Cardiac septum (tissue), 1 donor: ENCODE results near the gene CRB2. TPM values are rescaled to one million over a fixed set of nuclear protein-coding genes. Genes with fewer than 3 reads are reported as not detected.

Experiments
- DNase-seq: peaks from one replicate; pipeline ENCODE4 v3.0.0-alpha.2; 2020; ENCODE audit warnings: low spot score
- intact Hi-C: fragments of 100-400 bp; cut with DNase I; formaldehyde crosslinking; loops from one replicate; pipeline ENCODE4 v1.14.0; 2022
- total RNA-seq: library from RNA; stranded (reverse); fragmentation: NEBNext Ultra II Directional; extraction: Animal tissue kit (Norgen Biotek cat#: 25700); gene quantifications from one replicate; pipeline ENCODE4 v1.2.1, GENCODE V29; 2021
- donor health status: DM: no; HTN: no; CAD: no.

The CRB2 gene
- total RNA-seq, 1 donor from 2014 or later: not detected

DNA sequence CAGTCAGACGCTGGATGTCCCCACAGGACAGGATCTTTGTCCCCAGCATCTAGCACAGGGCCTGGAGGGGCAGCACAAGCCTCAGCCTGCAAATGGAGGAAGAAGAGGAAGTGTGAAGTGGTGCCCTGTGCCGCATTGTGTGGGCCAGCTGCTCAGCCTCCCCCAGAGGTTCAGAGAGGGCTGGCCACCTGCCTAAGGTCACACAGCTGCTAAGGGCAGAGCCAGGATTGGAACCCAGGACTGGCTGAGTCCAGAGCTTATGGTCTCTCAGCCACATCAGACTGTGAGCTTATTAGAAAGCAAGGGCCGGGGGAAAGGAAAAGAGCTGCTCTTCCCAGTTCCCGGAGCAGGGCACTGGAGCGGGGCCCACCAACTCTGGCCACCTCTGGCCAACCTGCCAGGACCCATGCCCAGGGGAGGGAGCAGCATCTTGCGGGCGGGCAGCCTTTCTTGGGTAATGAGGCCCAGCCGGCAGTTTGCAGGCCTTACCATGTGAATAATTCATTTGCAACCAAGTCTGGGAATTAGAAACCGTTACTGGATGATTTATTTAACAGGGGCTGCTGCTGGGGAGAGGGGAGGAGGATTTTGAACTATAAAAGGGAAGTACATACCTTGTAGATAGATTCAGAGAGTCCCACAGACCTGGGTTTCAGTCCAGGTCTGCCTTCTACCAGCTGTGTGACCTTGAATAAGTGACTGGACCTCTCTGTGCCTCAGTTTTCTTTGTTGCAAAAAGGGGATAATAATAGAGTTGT, 11.6 kb upstream of the CRB2 start:
- DNase-seq: no peak
- intact Hi-C loops: loop anchor here (5.0 to 10.0 kb wide), 3 partner anchors 62 to 230 kb away; partner anchors contain the start of gene STRBP

DNA sequence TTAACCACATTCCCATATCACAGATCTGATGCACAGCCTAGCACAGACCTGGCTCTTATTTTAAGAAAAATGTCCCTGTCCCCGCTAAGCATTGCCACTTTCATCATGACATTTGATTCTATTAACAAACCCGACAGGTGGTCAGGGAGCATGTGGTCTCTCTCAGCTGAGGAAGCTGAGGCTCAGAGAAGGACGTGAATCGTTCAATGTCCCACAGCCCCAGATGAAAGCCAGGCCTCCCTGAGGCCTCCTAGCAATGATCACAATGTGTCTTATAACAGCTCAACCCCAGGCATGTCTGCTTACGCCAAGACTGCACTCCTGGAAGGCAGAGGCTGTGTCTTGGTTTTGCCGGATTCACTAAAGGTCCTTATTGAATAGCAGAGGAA, 10.4 kb upstream of the CRB2 start:
- DNase-seq: no peak
- intact Hi-C loops: loop anchor here (5.0 to 10.0 kb wide), 2 partner anchors 231 to 263 kb away; no protein-coding TSS in a partner anchor

DNA sequence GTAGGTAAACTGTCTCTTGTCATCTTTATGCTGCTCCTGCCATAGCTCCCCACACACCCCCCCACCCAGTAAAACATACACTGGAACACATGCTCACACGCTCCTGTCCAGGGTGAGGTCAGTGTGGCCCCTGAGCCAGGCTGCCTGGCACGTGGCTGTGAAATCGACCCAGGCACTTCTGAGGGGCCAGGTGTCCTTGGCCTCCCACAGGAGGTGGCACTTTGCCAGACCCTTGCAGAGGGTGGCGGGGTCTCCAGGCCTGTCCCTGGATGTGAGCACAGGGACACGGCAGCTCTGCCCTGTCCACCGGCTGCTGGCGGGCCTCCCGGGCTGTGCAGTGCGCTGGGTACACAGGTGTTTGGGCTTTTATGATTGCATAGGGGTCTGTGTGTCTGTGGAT, 10.0 kb upstream of the CRB2 start:
- no peak for DNase-seq
- intact Hi-C loops: loop anchor here (5.0 to 10.0 kb wide), 2 partner anchors 231 to 264 kb away; no protein-coding TSS in a partner anchor

DNA sequence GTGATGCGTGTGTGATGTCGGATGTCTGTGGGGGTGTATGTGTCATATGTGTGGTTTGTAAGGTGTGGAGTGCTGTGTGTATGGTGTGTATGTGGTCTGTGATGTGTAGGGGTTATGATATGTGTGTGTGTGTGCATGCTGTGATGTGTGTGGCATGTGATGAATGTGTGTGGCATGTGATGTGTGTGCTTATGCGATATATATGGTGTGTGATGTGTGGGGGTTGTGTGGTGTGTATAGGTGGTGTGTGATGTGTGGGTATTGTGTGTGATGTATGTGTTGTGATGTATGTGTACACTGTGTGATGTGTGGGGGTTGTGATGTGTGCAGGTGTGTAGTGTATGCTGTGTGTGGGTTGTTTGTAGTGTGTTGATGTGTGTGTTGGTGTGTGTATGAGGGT, 9.2 kb upstream of the CRB2 start:
- no peak for DNase-seq
- intact Hi-C loops: loop anchor here (5.0 to 10.0 kb wide), 2 partner anchors 232 to 265 kb away; no protein-coding TSS in a partner anchor

DNA sequence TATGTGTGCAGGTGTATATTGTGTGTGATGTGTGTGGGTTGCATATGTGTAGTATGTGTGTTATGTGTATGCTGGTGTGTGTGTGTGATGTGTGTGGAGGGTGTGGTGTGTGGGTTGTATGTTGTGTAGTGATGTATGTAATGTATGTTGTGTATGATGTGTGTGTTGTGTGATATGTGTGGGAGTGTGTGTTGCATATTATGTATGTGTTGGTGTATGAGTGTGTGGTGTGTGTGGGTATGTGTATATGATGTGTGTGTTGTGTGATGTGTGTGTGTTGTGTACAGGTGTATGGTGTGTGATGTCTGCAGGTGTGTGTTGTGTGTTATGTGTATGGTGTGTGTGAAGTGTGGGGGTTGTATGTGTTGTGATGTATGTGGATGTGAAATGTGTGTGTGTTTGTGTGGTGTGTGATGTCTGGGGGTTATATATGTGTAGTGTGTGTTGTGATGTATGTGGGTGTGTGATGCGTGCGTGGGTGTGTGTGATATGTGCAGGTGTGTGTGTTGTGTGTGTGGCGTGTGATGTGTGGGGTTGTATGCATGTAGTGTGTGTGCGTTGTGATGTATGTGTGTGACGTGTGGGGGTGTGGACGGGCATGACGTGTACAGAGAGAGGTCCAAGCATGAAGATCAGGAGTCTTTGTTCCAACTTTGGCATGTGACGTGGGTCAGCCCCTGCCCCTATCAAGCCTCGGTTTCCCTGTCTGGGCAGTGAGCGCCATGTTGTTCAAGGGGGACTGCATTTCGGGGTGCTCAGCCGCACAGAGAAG, 8.5 kb upstream of the CRB2 start:
- DNase-seq: no peak
- intact Hi-C loops: loop anchor here (5.0 to 10.0 kb wide), 2 partner anchors 233 to 265 kb away; no protein-coding TSS in a partner anchor

DNA sequence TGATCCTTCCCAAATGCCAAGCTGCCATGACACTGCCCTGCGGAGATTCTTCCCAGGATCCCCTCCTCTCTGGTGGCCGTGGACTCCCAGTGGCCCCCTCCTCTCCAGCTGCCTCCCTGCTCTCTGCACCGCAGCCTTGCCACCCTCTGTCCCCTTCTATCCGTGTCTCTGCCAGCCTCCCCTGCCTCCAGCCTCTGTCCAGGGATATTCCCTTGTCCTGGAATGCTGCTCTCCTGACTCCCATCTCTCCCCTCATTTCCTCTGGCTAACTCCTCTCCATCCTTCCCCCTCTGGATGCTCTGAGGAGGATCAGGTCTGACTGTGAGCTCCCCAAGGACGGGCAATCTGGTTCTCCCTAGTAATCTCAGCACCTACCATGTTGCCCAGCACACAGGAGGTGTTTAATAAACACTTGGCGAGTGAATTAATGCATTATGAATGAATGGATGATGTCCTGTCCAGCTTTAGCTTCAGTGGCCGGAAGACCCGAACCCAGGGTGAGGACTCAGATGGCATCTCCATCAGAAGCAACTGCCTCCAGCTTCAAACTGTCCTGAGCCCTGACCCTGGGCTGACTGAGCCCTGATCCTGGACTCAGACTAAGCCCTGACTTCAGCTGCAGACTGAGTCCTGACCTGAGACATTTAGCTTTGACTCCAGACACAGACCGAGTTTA, 7.5 kb upstream of the CRB2 start:
- no peak for DNase-seq
- intact Hi-C loops: loop anchor here (5.0 to 10.0 kb wide), 2 partner anchors 234 to 266 kb away; no protein-coding TSS in a partner anchor

DNA sequence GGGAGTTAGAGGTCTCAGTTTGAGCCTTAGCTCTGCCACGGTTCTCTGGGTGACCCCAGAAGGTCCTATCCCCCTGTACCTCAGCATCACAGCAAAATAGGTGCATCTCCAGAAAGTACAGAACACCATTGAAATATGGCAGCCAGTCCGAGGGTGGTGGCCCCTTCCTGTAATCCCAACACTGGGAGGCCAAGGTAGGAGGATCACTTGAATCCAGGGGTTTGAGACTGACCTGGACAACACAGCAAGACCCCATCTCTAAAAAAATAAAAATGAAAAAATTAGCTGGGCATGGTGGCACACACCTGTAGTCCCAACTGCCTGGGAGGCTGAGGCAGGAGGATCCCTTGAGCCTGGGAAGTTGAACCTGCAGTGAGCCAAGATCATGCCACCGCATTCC, 7.0 kb upstream of the CRB2 start:
- intact Hi-C loops: loop anchor here (5.0 to 10.0 kb wide), 2 partner anchors 234 to 267 kb away; no protein-coding TSS in a partner anchor
- DNase-seq: no peak

DNA sequence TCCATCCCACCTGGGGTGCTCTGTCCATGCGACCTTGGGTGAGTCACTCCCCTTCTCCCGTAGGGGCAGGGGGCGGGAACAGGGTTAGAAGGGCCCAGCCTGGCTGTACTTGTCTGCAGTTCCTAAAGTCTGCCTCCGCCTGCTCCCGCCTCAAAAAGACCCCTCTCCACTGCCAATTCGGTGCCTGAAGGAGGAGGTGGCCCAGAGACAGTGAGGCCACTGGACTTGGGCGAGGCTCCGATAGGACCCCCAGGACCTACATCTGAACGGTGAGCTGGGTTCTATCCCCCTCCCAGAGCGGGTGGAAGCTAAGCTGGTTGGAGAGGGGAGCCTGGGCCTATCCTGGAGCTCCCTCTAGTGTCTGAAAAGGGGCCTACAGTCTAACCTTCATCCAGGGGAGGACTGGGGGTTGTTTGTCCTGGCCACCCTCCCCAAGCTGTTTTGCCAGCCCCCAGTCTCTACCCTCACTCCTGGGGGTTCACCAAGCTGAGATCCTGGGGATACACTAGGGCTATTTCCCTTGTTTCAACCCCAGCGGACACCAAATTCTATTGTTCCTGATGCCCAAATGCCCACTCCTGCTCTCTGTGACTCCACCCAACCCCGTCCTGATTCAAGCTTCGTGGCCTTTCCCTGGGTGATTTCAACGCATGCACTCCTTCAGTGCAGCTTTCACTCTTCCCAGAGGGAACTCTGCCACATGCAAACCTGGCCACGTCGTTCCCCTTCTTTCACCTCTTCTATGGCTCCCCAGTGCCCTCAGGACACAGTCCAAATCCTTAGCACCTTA, 6.1 kb upstream of the CRB2 start:
- intact Hi-C loops: loop anchor here (5.0 to 10.0 kb wide), 2 partner anchors 235 to 268 kb away; no protein-coding TSS in a partner anchor
- no peak for DNase-seq

DNA sequence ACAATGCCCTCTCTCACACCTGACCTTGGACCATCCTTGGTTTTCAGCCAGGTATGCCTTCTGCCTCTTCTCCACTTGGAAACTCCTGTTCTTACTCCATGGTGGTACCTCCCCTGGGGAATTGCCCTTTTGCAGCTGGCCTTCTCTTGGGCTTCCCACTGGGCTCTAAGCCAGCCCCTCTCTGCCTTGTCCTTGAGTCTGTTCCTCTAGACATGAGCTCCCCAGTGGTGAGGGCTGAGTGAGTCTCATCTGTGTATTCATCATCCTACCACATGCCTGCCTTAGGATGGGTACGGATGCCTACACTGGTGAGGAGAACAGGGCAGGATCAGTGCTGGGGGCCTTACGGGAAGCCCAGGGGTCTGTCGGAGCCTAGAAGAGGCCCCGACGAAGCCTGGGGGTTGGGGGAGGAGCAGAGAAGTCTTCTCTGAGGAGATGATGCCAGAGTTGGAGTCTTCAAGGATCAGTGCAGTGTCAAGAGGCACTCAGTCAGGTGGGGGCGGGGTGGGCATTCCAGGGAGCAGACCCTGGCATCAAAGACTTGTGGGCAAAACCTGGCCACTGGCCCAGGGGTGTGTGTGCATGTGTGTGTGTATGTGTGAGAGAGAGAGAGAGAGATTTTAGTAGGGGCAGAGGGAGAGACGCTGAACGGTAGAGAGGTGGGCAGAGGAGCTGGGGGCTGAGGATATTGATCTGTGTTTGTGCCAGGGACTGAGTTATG, 5.2 kb upstream of the CRB2 start:
- intact Hi-C loops: no loop called here
- no peak for DNase-seq

DNA sequence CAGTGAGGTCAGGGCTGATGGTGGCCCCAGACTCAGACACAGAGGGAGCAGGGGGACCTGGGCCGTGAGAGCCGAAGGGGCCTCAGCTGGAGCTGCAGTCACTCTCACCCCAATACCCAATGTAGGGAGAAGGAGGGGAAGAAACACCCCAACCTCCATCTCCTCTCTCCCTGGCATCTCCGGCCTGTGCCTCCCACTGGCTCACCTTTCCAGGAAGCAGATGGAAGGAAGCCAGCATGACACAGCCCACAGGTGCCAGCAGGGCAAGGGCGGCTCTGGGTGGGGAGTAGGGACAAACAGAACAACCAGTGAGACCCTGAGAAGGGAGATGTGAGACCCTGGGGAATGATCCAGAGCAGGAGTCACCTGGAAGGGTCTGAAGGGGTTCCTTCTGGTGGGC, 3.0 kb upstream of the CRB2 start:
- no peak for DNase-seq
- intact Hi-C loops: no loop called here

DNA sequence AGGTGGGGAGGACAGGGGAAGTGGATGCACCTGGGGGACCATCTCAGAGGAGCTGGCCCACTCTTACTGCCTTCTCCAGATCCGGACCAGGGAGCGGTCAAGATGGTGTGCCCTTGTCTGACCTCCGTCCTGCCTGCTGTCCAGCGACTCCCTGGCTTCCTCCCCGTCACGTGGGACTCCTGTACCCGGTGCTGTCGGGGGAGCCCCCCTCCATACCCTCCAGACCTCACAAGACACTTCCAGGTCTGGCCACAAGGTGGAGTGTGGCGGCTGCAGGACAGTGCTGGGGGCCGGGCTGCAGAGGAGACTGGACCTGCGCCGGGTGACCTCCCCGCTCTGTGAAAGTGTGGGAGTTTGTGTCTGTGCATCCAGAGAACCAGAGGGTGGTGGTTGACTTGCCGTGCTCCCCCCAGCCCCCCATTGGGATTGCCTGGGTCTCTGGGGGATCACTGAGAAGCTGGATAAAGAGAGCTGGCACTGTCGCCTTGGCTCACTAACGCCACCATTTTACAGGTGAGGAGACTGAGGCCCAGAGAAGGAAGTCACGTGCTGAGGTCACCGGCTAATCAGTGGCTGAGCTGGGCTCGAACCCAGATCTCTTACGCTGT, 1.9 kb upstream of the CRB2 start:
- no peak for DNase-seq
- intact Hi-C loops: loop anchor here (2.0 kb wide), 1 partner anchor 31 kb away; no protein-coding TSS in a partner anchor

DNA sequence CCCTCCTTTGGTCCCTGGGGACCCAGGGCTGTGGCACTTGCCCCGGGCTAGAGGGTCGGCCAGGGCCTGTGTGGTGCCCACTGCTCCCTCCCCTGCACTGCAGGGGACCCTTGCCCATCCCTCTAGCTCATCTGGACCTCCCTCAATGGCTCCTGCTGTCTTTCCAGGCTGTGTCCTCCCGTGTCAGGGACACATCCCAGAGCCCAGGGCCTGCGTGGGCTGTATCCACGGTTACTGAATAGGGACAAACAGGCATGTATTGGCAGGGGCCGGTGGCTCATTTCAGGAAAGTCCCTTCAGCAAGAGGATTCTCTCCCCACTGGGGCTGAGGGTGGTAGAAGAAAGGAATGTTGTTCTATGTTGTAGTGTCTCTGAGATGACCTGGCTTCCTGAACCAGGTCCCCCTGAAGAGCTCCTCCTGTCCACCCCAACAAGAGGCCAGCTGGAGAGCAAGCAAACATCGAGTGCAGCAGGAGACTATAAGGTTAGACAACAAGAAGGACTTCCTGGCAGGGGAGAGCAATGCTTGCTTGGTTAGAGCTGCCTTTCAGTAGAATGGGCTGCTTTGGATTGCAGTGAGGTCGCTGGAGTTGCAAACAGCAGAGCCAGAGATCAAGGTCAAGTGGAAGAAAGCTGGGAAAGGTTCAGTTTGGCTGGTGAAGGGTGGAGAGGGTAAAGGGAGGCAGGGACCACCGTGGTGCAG, 1.0 kb upstream of the CRB2 start:
- intact Hi-C loops: loop anchor here (2.0 kb wide), 1 partner anchor 30 kb away; no protein-coding TSS in a partner anchor
- DNase-seq: no peak

DNA sequence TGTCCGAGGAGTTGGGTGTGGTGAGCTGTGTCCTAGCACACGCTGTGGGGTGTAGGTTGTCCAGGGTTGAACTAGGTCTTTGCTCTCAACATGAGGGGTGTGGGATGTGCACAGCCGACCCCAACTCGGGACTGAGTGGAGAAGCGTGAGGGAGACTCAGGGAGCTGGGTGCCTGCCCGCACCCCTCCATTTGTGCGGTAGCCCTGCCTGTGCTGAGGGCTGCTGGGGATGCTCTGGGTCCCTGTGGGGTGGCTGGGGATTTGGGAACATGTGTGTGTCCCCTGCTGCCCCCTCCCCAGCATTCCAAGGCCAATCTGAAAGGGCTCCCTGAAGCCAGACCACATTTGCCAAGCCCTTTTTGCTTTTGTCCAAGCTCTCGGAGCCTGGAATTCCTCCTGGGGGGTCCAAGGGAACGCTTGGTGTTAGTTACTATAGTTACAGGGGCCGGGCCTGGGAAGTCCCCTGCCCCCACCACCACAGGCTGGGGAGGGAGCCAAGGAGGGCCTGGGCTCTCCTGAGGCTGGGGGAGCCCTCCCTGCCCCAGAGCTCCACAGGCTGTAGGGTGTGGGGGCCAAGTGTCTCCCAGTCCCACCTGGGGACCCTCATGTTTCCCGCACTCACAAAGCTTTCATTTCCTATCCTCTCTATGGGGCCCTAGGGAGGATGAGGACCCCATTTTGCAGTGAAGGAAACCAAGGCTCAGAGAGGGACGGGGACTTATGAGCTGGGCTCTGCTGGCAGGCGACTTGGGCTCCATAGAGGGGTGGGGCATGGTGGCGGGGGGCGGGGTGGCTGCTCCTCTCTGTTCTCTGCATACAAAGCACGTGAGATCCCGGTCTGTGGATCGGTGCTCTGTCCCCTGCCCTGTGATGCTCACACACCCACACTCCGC, 1.1 kb downstream of the CRB2 start:
- no peak for DNase-seq
- intact Hi-C loops: no loop called here

DNA sequence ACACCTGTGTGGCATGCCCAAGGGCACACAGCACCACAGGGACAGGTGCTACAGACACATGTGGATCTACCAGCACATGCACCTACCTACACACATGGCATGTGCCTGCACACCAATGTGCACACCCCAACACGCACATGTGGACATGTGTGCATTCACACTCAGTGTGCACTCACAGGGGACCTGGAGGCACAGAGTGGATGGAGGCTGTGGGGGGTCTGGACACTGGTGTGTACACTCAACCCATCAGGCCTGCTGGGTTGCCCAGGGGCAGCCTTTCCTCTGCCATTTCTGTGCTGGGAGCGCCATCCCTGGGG, 1.7 kb downstream of the CRB2 start:
- intact Hi-C loops: no loop called here

DNA sequence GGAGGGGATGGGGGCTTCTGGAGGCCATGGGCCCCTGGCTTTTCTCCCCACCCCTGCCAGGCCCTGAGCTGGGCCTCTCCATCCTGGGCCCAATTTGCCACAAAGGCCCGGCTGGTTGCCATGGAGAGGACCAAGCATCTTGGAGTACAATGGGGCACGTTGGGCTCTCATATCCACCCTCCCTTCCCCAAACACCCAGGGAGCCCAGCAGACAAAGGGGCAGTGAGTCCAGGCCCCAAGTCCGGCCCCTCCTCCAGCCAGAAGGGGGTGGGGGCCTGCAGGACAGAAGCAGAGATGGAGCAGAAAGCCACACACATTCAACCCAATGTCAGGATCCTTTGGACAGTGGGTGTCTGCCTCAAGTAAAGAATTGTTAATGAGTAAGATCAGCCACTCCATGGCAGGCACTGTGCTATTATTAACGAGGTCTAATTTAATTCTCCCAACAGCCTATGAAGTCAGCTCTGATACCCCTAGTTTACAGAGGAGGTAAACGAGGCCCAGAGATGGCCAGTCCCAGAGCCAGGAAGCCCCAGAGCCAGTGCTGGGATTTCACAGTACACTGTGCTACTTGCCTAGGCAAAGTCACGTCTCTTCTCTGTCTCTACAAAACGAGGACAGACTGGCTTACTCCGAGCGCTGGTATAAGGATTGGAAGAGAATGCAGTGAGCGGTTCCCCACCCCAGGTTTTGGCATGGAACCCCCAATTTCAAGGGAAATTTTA, 2.3 kb downstream of the CRB2 start:
- no peak for DNase-seq
- intact Hi-C loops: no loop called here

More for the DNA sequence above, 1.7 kb downstream of the CRB2 start:
- DNase-seq: no peak

DNA sequence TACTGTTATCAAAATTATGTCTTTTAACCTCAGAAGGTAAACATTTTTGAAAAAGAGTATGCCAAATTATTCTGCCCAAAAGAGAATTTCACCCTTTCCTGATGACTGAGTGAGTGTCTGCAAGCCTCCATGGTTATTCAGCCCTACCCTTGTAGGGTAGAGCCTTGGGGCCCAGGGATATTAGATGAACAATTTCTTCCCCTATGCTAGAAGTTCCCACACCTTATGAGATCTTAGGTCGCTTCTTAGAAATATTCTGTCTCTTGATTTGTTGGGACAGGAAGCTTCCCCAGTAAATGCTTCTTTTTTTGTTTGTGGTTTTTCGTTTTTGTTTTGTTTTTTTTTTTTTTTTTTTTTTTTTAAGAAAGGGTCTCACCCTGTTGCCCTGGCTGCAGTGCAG, 3.1 kb downstream of the CRB2 start:
- intact Hi-C loops: no loop called here
- no peak for DNase-seq
